ENCODE results near the gene ENPEP.
"Not testable (repeated sequence)": the region's sequence is repeated elsewhere in the genome, so short reads cannot be mapped to it uniquely, and the experiment has no call there.

ENPEP gene

DNA sequence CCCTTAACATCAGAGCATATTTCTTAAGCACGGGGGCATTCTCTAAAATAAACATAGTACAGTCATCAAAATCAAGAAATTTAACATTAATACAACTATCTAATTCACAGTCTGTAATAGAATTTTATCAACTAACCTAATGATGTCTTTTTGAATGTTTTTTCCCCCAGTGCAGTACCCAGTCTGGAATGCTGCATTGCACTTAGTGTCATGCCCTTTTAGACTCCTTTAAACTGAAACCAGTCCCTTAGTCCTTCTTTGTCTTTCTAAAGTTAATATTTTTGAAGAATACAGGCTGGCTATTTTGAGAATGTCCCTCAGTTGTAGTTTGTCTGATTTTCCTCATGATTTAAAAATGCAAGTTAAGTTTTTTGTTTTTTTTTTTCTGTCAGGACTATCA is 9.5 kb downstream of the ENPEP start:
- ChIA-PET POLR2A (no interaction called here), CTCF (no interaction called here)
- H3K9me3 ChIP-seq (ENCODE audit: control extremely low read depth in 1 of 5, control insufficient read depth in 4 of 5, insufficient read depth in 2 of 5, low read depth in 1 of 5, low read length in 4 of 5): no peaks in the 10 kb centered on the region
- H3K27me3 ChIP-seq (replicated peaks in 2 of 5; ENCODE audit: control insufficient read depth in 4 of 5, insufficient read depth in 5 of 5, low read length in 4 of 5): peaks cover 0 to 1% (median 0%) of the 10 kb centered on the region in 5 experiments
- H3K4me3 ChIP-seq (ENCODE audit: control insufficient read depth in 1 of 7, extremely low read depth in 1 of 7, insufficient read depth in 4 of 7, low read depth in 2 of 7, low read length in 6 of 7): no peak overlapping the region
- H3K27ac ChIP-seq (ENCODE audit: insufficient read depth in 1 of 2, low read depth in 1 of 2, low read length in 2 of 2, poor library complexity in 1 of 2, severe bottlenecking in 2 of 2): no peak overlapping the region
- DNase-seq: no peak
- WGBS (ENCODE audit: insufficient coverage): no CpG with 5 or more reads among the region's 1 CpG
- H3K36me3 ChIP-seq (ENCODE audit: control insufficient read depth in 4 of 4, insufficient read depth in 4 of 4, low read length in 3 of 4): no peaks in the 10 kb centered on the region
- peaks cover 0 to 3% (median 0%) of the 10 kb centered on the region in 4 experiments for H3K4me1 ChIP-seq (ENCODE audit: control extremely low read depth in 1 of 4, control insufficient read depth in 4 of 4, insufficient read depth in 4 of 4, low read length in 3 of 4)

DNA sequence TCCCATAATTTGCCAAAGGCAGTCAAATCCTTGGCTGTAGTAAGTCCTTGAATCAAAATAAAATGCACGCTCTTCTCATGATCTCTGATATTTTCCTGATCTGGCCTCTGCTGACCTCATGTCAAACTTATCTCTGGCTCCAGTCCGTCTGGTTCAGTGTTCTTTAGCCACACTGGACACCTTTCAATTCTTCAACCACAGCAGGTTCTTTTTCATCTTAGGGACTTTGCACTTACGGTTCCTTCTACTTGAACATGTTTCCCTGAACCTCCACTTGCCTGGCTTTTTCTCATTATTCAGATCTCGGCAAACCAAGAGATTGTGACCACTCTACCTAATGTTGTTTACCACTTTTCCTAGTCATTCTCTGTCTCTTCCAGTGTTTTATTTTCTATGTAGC is 10.3 kb downstream of the ENPEP start:
- H3K4me3 ChIP-seq (ENCODE audit: control insufficient read depth in 1 of 7, extremely low read depth in 1 of 7, insufficient read depth in 4 of 7, low read depth in 2 of 7, low read length in 6 of 7): no peak overlapping the region
- H3K4me1 ChIP-seq (ENCODE audit: control extremely low read depth in 1 of 4, control insufficient read depth in 4 of 4, insufficient read depth in 4 of 4, low read length in 3 of 4): peaks cover 0 to 3% (median 0%) of the 10 kb centered on the region in 4 experiments
- H3K9me3 ChIP-seq (ENCODE audit: control extremely low read depth in 1 of 5, control insufficient read depth in 4 of 5, insufficient read depth in 2 of 5, low read depth in 1 of 5, low read length in 4 of 5): no peaks in the 10 kb centered on the region
- no peak overlapping the region for H3K27ac ChIP-seq (ENCODE audit: insufficient read depth in 1 of 2, low read depth in 1 of 2, low read length in 2 of 2, poor library complexity in 1 of 2, severe bottlenecking in 2 of 2)
- no peak for DNase-seq
- POLR2A ChIA-PET: no interaction called here
- no peaks in the 10 kb centered on the region for H3K36me3 ChIP-seq (ENCODE audit: control insufficient read depth in 4 of 4, insufficient read depth in 4 of 4, low read length in 3 of 4)
- peaks cover 0 to 1% (median 0%) of the 10 kb centered on the region in 5 experiments for H3K27me3 ChIP-seq (replicated peaks in 2 of 5; ENCODE audit: control insufficient read depth in 4 of 5, insufficient read depth in 5 of 5, low read length in 4 of 5)
- CTCF ChIA-PET: no interaction called here
- WGBS (ENCODE audit: insufficient coverage): 71% methylated on average over 3 of the region's 4 CpGs

- no CpG with 5 or more reads among the region's 4 CpGs for WGBS (ENCODE audit: insufficient coverage)
- H3K9me3 ChIP-seq (ENCODE audit: control extremely low read depth in 1 of 5, control insufficient read depth in 4 of 5, insufficient read depth in 2 of 5, low read depth in 1 of 5, low read length in 4 of 5); H3K27ac ChIP-seq (ENCODE audit: insufficient read depth in 1 of 2, low read depth in 1 of 2, low read length in 2 of 2, poor library complexity in 1 of 2, severe bottlenecking in 2 of 2); H3K4me1 ChIP-seq (ENCODE audit: control extremely low read depth in 1 of 4, control insufficient read depth in 4 of 4, insufficient read depth in 4 of 4, low read length in 3 of 4); DNase-seq; H3K27me3 ChIP-seq (replicated peaks in 2 of 5; ENCODE audit: control insufficient read depth in 4 of 5, insufficient read depth in 5 of 5, low read length in 4 of 5); H3K36me3 ChIP-seq (ENCODE audit: control insufficient read depth in 4 of 4, insufficient read depth in 4 of 4, low read length in 3 of 4); H3K4me3 ChIP-seq (ENCODE audit: control insufficient read depth in 1 of 7, extremely low read depth in 1 of 7, insufficient read depth in 4 of 7, low read depth in 2 of 7, low read length in 6 of 7); POLR2A ChIA-PET; CTCF ChIA-PET: not testable (repeated sequence)
Measured at GRCh38 chr4:110486850-110487249, 10.9 kb downstream of the ENPEP start.

DNA sequence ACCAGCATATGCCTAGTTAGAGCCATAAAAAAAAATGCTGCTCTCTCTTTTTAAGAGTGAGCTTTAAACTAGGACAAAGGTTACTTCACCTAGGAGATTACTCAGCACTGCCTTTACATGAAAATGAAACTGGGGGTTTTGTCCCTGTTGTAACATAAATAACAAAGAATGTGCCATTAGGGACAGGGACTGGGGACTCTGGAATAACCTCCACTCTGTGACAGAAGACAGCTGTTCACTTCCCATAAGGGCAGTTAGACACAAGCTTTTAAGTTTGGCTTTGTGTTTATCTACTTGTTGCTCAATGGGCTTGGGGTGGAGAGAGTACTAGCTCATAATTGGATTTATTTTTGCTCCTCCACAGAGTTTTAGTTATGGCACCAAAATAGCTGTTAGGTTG is 11.9 kb downstream of the ENPEP start:
- DNase-seq: no peak
- Histone ChIP-seq H3K4me1 (ENCODE audit: control extremely low read depth in 1 of 4, control insufficient read depth in 4 of 4, insufficient read depth in 4 of 4, low read length in 3 of 4) (peaks cover 0 to 9% (median 0%) of the 10 kb centered on the region in 4 experiments), H3K36me3 (ENCODE audit: control insufficient read depth in 4 of 4, insufficient read depth in 4 of 4, low read length in 3 of 4) (no peaks in the 10 kb centered on the region), H3K4me3 (ENCODE audit: control insufficient read depth in 1 of 7, extremely low read depth in 1 of 7, insufficient read depth in 4 of 7, low read depth in 2 of 7, low read length in 6 of 7) (no peak overlapping the region), H3K9me3 (ENCODE audit: control extremely low read depth in 1 of 5, control insufficient read depth in 4 of 5, insufficient read depth in 2 of 5, low read depth in 1 of 5, low read length in 4 of 5) (no peaks in the 10 kb centered on the region), H3K27me3 (replicated peaks in 2 of 5; ENCODE audit: control insufficient read depth in 4 of 5, insufficient read depth in 5 of 5, low read length in 4 of 5) (no peaks in the 10 kb centered on the region), H3K27ac (ENCODE audit: insufficient read depth in 1 of 2, low read depth in 1 of 2, low read length in 2 of 2, poor library complexity in 1 of 2, severe bottlenecking in 2 of 2) (no peak overlapping the region)
- CTCF ChIA-PET: interaction anchor here (2.3 kb wide), 1 partner anchor 23 kb away, joined by 7 read pairs; no protein-coding TSS in a partner anchor
- POLR2A ChIA-PET: no interaction called here

GRCh38 chr4:110489901-110490508 is 14.1 kb downstream of the ENPEP start:
- no peak overlapping the region for H3K27ac ChIP-seq (ENCODE audit: insufficient read depth in 1 of 2, low read depth in 1 of 2, low read length in 2 of 2, poor library complexity in 1 of 2, severe bottlenecking in 2 of 2)
- WGBS (ENCODE audit: insufficient coverage): 90% methylated on average over 4 of the region's 6 CpGs
- CTCF ChIA-PET: no interaction called here

DNA sequence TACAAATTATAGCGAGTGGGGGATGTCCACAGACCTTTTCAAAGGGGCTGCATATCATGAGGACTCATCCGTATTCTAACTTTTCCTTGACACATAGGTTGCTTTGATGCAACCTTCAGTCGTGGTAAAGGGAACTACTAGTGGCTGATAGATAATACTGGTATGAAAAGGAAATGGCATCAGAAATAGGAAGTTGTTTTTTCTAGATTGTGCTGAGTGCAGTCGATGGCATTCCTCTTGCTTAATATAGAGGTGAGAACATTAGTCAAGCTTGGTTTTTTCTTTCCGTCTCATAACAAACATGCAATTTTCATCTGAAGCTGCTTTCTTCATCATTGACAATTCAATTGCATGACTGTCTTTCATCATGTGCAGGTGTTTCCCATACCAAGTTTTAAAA is 16.6 kb downstream of the ENPEP start:
- DNase-seq: peak; percentile 22 to 66 (median 53)
- POLR2A ChIA-PET: interaction anchor here (0.6 kb wide), 1 partner anchor 1920 kb away, joined by 3 read pairs; no protein-coding TSS in a partner anchor
- Histone ChIP-seq H3K4me3 (ENCODE audit: control insufficient read depth in 1 of 7, extremely low read depth in 1 of 7, insufficient read depth in 4 of 7, low read depth in 2 of 7, low read length in 6 of 7) (no peak overlapping the region), H3K27me3 (replicated peaks in 2 of 5; ENCODE audit: control insufficient read depth in 4 of 5, insufficient read depth in 5 of 5, low read length in 4 of 5) (no peaks in the 10 kb centered on the region), H3K27ac (ENCODE audit: insufficient read depth in 1 of 2, low read depth in 1 of 2, low read length in 2 of 2, poor library complexity in 1 of 2, severe bottlenecking in 2 of 2) (no peak overlapping the region), H3K36me3 (ENCODE audit: control insufficient read depth in 4 of 4, insufficient read depth in 4 of 4, low read length in 3 of 4) (no peaks in the 10 kb centered on the region), H3K4me1 (ENCODE audit: control extremely low read depth in 1 of 4, control insufficient read depth in 4 of 4, insufficient read depth in 4 of 4, low read length in 3 of 4) (peaks cover 0 to 7% (median 0%) of the 10 kb centered on the region in 4 experiments), H3K9me3 (ENCODE audit: control extremely low read depth in 1 of 5, control insufficient read depth in 4 of 5, insufficient read depth in 2 of 5, low read depth in 1 of 5, low read length in 4 of 5) (no peaks in the 10 kb centered on the region)
- CTCF ChIA-PET: interaction anchor here (1.4 kb wide), 1 partner anchor 148 kb away, joined by 3 read pairs; no protein-coding TSS in a partner anchor
- WGBS (ENCODE audit: insufficient coverage): 64% methylated on average over 4 of the region's 5 CpGs

More at GRCh38 chr4:110489901-110490508, 14.1 kb downstream of the ENPEP start:
- POLR2A ChIA-PET: no interaction called here
- Histone ChIP-seq H3K27me3 (replicated peaks in 2 of 5; ENCODE audit: control insufficient read depth in 4 of 5, insufficient read depth in 5 of 5, low read length in 4 of 5) (no peaks in the 10 kb centered on the region), H3K36me3 (ENCODE audit: control insufficient read depth in 4 of 4, insufficient read depth in 4 of 4, low read length in 3 of 4) (no peaks in the 10 kb centered on the region), H3K9me3 (ENCODE audit: control extremely low read depth in 1 of 5, control insufficient read depth in 4 of 5, insufficient read depth in 2 of 5, low read depth in 1 of 5, low read length in 4 of 5) (no peaks in the 10 kb centered on the region), H3K4me3 (ENCODE audit: control insufficient read depth in 1 of 7, extremely low read depth in 1 of 7, insufficient read depth in 4 of 7, low read depth in 2 of 7, low read length in 6 of 7) (no peak overlapping the region), H3K4me1 (ENCODE audit: control extremely low read depth in 1 of 4, control insufficient read depth in 4 of 4, insufficient read depth in 4 of 4, low read length in 3 of 4) (peaks cover 0 to 7% (median 0%) of the 10 kb centered on the region in 4 experiments)
- DNase-seq: peak in 2 of 3 donors; percentile 42 to 47

- DNase-seq: no peak
- no peak overlapping the region for H3K27ac ChIP-seq (ENCODE audit: insufficient read depth in 1 of 2, low read depth in 1 of 2, low read length in 2 of 2, poor library complexity in 1 of 2, severe bottlenecking in 2 of 2)
- no peak overlapping the region for H3K4me3 ChIP-seq (ENCODE audit: control insufficient read depth in 1 of 7, extremely low read depth in 1 of 7, insufficient read depth in 4 of 7, low read depth in 2 of 7, low read length in 6 of 7)
- CTCF ChIA-PET: no interaction called here
- no CpG with 5 or more reads among the region's 1 CpG for WGBS (ENCODE audit: insufficient coverage)
- H3K36me3 ChIP-seq (ENCODE audit: control insufficient read depth in 4 of 4, insufficient read depth in 4 of 4, low read length in 3 of 4): no peaks in the 10 kb centered on the region
- POLR2A ChIA-PET: no interaction called here
- H3K27me3 ChIP-seq (replicated peaks in 2 of 5; ENCODE audit: control insufficient read depth in 4 of 5, insufficient read depth in 5 of 5, low read length in 4 of 5): no peaks in the 10 kb centered on the region
- H3K4me1 ChIP-seq (ENCODE audit: control extremely low read depth in 1 of 4, control insufficient read depth in 4 of 4, insufficient read depth in 4 of 4, low read length in 3 of 4): peaks cover 0 to 7% (median 0%) of the 10 kb centered on the region in 4 experiments
- no peaks in the 10 kb centered on the region for H3K9me3 ChIP-seq (ENCODE audit: control extremely low read depth in 1 of 5, control insufficient read depth in 4 of 5, insufficient read depth in 2 of 5, low read depth in 1 of 5, low read length in 4 of 5)
Measured at GRCh38 chr4:110493520-110493919, 17.6 kb downstream of the ENPEP start.

All from common myeloid progenitor, CD34-positive (primary cell).